H54 (cell line): ENCODE data around the gene ZNF622.

Experiments
- DNase-seq: peaks from one replicate; pipeline ENCODE4 v3.0.0; 2011; ENCODE audit warnings: low spot score, mixed read lengths; ENCODE audit not compliant: insufficient read length
- FAIRE-seq: peaks from 3 replicates; lab custom pipeline; 2011; peaks lifted over from hg19 to GRCh38; lab: Jason Lieb, UNC
- POLR2A ChIP-seq: IDR thresholded peaks from 2 replicates; pipeline ENCODE4 v1.6.1; 2011; ENCODE audit warnings: low read depth, mild to moderate bottlenecking, low read length

ZNF622 gene

DNA sequence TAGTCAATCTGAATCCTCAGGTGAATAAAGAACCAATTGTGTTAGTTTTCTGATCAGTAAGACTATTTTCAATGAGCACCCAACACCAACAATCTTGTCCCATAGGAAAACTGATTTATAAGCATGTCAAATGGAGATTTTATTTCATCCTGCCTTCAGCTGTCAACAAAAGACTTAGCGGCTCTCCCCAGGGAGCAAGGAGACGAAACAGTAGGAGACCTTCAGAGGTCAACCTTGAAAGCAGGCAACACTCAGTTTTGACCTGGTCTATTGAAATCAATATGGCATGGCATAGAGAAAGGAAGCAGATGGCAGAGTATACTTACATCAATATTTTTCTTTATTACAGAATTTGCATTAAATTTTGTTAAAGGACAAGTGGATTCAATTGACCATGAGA, 34.1 kb downstream of the ZNF622 start:
- no peak for TF ChIP-seq POLR2A
- no peak for DNase-seq
- FAIRE-seq = no peak

DNA sequence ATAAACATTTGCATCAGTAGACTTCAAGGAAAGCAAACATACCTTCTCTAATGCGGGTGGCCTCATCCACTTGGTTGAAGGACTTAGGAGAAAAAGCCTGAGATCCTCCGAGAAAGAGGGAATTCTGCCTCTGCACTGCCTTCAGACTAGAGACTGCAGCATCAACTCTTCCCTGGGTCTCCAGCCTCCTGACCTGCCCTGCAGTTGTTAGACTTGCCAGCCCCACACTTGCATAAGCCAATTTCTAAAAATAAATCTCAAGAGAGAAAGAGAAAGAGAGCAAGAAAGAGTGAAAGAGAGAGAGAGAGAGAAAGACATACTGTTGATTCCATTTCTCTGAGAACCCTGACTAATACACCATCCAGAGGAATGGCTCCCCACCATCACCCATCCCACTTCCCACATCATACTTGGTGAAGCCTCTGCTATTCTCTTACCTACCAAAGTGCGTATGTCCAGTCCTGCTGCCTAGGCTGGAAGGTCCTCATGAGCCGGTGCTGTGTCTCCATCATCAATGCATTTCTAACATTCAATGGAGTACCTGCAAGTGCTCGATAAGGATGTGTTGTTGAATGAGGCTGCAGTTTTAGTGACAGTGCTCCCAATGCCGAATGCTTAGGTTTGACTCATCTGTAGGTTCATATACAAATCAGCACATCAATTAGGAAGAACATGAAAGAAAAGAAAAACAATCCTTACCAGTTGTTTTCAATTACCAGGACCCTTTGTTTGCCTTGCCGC, 35.1 kb downstream of the ZNF622 start:
- DNase-seq (no peak), FAIRE-seq (no peak)
- TF ChIP-seq POLR2A = no peak

DNA sequence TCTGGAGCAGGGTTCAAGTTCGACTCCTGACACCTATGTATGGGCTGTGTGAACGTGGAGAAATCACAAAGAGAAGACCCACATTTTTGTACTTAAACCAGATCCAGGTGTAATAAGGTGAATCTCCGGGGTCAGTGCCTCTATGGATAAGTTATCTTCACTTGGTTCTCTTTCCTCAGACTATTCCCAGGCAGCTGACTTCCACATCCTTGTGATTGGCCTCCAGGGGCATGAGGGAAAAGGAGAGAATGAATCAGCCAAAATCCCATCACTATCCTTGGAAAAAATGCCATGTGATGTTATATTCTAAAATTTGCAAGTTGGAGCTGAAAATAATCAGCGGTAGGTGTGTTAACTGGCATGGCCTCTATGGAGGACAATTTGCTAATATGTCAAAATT, 37.2 kb downstream of the ZNF622 start:
- FAIRE-seq = no peak
- no peak for DNase-seq
- TF ChIP-seq POLR2A = no peak

DNA sequence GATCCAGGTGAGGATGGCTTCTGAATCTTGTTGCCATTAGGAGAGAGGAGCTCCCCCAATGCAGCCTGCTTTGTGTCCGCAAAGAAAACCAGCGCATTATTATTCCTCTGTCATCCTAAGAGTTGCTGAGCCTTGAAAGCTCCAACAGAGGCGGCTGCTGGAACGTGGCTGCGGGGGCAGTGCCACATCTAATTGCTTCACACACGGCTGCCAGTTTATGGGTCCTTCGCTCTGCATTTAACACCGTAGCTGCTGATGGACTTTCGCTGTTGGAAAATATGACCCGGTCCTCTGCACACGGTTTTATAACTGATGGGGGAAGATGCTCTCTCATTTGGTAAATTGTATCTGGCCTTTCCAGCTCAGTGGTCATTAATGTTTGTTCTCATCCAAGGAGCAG, 38.0 kb downstream of the ZNF622 start:
- FAIRE-seq (no peak), DNase-seq (no peak)
- TF ChIP-seq POLR2A = no peak

DNA sequence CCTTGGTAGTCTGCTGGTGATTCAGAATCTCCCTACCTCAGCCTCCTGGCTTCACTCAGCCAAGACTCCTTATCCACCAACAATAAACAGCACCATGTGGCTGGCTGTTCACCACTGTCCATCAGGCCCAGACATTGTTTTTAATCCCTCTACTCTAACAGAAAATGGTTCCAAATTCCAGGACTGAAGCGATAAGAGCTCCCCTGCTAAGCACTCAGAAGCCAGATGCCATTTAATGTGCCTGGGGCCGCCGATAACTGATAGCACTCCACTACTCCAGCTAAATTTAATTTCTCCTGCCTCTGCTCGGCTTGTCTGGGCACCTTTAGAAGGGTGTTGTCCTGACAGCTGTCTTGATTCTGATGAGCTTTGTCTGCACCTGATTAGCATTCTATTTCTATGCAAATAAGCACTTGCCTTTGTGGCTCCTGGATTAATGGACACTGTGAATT, 47.1 kb downstream of the ZNF622 start:
- no peak for TF ChIP-seq POLR2A
- DNase-seq = no peak
- no peak for FAIRE-seq

DNA sequence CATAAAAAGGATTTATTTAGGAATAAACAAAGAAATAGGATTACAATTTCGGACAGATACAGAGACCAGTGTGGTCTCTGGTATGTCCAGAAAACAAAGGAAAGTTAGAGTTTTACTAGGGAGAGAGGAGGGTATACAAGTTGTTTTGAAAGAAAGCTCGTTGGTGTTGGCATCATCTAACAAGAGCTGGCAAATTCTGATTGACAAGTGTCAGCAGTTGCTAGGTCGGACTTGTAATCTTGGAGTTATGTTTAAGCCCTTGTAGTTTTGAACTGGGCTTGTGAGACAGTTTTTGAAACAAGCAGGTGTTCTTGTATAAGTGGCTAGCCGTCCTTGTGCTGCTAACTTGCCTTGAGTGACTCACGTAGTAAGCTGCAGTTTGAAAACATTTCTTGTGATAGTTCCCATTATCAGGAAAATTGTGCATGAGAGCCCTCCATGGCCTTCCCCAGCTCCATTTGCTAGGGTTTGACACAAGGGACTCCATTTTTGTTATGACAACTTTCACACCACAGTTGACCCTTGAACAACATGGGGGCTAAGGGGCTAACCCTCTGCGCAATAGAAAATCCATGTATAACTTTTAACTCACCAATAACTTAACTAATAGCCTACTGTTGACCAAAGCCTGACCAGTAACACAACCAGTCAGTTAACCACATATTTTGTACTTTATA, 48.1 kb downstream of the ZNF622 start:
- DNase-seq (no peak), FAIRE-seq (no peak)
- TF ChIP-seq POLR2A = no peak

DNA sequence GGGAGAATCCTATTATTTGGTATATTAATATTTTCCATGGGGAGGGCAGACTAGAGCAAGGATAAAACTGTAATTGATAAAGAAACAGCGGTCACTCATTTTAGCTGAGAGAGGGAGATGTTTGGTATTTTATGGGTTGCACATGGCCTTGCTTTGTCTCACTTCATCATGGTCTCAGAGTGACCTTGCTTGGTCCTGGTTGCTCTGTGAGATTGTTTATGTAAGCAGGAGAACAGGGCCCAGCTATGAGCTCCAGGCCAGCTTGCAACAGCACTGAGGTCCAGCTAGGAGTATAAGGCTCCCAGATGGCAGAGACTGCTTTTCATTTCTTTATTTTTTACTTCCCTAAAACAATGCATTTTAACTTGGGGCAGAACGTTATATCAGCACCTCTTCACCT, 50.7 kb downstream of the ZNF622 start:
- DNase-seq (no peak), FAIRE-seq (no peak)
- no peak for TF ChIP-seq POLR2A

DNA sequence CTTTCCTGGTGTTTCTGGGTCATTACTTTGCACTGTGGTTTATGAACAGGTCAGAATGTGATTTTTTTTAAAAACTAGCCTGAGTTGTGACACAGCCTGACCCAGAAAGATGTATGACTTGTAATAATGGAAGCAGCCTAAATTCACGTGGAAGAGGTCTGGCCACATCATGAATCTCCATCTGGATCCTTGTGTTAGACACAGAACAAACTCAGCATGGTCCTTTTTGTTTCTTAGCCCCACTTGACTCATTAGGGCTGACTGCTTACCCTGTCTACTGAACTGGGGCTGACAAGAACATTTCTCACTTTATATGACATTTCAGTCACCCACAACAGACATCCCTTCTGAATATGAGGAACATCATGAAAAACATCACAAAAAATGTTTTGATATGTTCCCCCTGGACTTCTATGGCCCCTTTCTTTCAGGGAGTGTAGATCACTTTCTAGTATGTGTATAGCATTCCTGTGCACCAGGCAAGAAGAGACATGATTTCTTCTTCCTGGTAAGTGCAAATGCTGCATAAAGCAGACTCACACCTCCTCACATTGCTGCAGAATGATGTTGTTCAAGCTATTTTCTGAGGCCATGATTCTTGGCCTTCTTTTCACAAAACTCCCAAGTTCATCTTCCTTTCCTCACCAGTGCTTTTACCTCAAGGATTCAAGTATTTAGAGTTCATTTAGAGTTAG, 52.3 kb downstream of the ZNF622 start:
- TF ChIP-seq POLR2A = no peak
- no peak for FAIRE-seq
- DNase-seq = no peak

DNA sequence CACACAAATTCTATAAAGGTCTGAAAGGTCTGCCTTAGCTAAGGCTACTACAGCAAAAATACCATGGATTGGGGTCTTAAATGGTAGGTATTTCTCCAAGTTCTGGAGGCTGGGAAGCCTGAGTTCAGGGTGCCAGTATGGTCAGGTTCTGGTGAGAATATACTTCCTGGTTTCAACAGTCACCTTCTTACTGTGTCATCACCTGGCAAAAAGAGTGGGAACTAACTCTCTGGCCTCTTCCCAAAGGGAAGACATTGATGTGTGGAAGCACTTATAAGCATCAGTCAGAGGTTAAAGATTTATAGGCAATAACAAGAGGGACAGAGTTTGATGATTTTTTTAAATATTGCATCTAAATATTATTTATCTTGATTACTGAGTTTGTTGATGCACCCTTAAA, 53.0 kb downstream of the ZNF622 start:
- DNase-seq (no peak), FAIRE-seq (no peak)
- TF ChIP-seq POLR2A = no peak

DNA sequence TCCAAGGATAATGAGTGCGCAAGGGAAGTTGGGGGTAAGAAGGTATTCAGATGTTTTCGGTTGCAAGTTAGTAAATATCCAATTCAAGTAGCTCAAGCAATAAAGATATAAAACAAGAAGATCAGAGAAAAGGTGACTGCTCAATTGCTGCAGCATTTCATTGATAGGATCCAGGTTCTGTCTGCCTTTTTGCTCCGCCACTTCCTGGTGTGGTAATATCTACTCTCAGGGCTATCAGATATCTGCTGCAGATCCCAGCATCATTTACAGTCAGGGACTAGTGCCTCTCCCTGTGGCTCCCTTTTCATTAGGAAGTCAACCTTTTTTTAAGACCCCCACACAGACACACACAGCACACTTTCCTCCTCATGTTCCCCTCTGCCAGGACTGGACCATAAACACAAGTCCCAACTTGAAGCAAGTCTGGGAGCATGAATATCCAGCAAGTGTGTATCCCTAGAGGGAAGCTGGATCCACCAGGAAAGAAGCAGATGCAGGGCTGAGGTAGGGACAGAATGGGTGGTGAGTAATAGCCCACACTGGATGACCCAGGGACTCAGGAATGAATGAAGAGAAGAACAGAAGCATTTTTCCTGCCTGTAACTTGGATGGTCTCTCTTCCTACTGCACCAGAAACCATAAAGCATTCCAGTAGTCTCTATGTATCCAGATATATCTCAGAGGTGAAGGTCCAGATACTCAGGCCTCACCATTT, 53.7 kb downstream of the ZNF622 start:
- DNase-seq (no peak), FAIRE-seq (no peak)
- no peak for TF ChIP-seq POLR2A

DNA sequence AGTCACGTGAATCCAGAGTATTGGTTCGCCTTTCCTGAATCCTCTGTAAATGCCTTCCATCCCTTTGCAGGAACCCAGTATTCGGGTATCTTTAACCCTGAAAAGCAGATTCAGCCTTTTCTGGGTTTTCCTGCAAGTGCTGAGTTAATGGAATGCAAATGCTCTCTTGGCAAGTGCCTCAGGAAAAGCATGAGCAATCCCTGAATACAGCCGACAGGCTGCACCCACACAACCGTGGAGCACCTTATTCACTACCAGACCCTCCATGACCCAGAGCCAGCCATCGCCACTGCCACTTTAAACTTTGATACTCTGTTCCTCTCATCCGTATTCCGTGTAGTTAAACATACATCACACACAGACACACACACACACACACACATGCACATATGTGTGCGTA, 54.4 kb downstream of the ZNF622 start:
- FAIRE-seq = no peak
- no peak for TF ChIP-seq POLR2A
- DNase-seq = no peak

DNA sequence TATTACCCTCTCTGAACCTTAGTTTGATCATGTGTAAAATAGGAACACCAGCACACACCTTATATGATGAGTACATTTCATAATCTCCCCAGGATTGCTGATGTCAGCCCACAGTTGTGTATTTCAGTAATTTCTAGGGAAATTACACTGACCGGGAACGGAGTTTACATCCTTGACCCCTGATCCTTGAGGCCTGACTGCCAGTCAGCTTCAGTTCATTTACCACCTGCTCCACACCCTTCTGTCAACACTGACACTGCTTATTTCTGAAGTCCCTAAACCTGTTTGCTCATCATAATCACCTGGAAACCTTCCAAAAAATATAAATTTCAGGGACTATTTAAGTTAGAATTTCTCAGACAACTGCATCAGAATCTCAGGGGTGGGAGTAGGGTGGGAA, 55.3 kb downstream of the ZNF622 start:
- no peak for TF ChIP-seq POLR2A
- DNase-seq = no peak
- no peak for FAIRE-seq

DNA sequence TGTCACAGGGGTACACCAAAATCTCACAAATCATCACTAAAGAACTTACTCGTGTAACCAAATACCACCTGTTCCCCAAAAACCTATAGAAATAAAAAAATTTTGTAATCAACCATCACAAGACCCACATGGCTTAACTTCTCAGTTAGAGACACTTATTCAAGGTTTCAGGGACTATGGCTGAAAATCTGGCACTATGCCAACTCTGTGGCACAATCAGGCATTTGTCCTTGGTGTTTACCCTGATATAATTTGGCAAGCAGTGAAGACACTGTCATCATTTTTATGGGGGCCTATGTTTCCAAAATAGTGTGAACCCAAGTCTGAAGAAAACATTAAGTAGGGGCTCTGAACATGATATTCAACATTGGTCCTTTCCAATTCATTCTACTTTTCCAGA, 59.0 kb downstream of the ZNF622 start:
- no peak for TF ChIP-seq POLR2A
- FAIRE-seq (no peak), DNase-seq (no peak)

DNA sequence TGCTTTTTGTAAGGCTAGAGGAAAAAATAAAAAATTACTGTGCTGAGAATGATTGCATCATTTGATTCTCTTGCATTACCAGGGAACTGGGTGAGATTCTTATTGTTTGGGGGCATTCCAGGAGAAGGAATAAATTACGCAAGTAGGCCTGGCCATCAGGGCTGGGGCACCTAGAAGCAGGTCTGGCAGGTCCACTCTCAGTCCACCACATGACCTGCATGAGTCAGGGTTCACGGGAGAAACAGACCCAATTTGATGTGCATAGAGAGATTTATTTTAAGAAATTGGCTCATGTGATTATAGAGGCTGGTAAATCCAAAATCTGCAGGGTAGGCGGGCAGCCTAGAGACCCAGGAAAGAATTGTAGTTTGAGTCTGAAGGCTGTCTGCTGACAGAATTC, 59.6 kb downstream of the ZNF622 start:
- no peak for TF ChIP-seq POLR2A
- DNase-seq = no peak
- FAIRE-seq = no peak
